Umbilical cord (tissue), 2 donors: Measurements from ENCODE around the gene MIER2. TPM values are rescaled to one million over a fixed set of nuclear protein-coding genes. Genes with fewer than 3 reads are reported as not detected.
"Not testable (repeated sequence)": the region's sequence is repeated elsewhere in the genome, so short reads cannot be mapped to it uniquely, and the experiment has no call there.

ENCODE experiments used
- DNase-seq: peaks from one replicate; pipeline ENCODE4 v3.0.0-alpha.2; 2015; ENCODE audit warnings: low spot score
- total RNA-seq: library from RNA; depleted of rRNA; stranded (reverse); fragments of >200 nt; gene quantifications from one replicate; pipeline ENCODE4 v1.2.3, GENCODE V29; 2014; ENCODE audit warnings: low replicate concordance; ENCODE audit not compliant: insufficient read depth

MIER2 gene, protein sequence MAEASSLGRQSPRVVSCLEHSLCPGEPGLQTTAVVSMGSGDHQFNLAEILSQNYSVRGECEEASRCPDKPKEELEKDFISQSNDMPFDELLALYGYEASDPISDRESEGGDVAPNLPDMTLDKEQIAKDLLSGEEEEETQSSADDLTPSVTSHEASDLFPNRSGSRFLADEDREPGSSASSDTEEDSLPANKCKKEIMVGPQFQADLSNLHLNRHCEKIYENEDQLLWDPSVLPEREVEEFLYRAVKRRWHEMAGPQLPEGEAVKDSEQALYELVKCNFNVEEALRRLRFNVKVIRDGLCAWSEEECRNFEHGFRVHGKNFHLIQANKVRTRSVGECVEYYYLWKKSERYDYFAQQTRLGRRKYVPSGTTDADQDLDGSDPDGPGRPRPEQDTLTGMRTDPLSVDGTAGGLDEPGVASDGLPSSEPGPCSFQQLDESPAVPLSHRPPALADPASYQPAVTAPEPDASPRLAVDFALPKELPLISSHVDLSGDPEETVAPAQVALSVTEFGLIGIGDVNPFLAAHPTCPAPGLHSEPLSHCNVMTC
- total RNA-seq, result 3.4 TPM

- peak; percentile 76 for DNase-seq
These were observed at the start of gene MIER2 for GRCh38 chr19:344625-345319. TSS of gene MIER2 (minus strand) at chr19:344796. CDS start at chr19:344782, 14 bp downstream.

DNA sequence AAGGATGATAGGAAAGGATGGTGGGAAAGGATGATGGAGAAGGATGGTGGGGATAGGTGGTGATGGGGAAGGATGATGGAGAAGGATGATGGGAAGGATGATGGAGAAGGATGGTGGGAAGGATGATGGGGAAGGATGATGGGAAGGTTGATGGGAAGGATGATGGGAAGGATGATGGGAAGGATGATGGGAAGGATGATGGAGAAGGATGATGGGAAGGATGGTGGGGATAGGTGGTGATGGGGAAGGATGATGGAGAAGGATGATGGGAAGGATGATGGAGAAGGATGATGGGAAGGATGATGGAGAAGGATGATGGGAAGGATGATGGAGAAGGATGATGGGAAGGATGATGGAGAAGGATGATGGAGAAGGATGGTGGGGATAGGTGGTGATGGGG, 49.0 kb upstream of the MIER2 start:
- not testable (repeated sequence) for DNase-seq

- no peak for DNase-seq
These were observed 47.9 kb upstream of the MIER2 start for GRCh38 chr19:392375-392970.

DNA sequence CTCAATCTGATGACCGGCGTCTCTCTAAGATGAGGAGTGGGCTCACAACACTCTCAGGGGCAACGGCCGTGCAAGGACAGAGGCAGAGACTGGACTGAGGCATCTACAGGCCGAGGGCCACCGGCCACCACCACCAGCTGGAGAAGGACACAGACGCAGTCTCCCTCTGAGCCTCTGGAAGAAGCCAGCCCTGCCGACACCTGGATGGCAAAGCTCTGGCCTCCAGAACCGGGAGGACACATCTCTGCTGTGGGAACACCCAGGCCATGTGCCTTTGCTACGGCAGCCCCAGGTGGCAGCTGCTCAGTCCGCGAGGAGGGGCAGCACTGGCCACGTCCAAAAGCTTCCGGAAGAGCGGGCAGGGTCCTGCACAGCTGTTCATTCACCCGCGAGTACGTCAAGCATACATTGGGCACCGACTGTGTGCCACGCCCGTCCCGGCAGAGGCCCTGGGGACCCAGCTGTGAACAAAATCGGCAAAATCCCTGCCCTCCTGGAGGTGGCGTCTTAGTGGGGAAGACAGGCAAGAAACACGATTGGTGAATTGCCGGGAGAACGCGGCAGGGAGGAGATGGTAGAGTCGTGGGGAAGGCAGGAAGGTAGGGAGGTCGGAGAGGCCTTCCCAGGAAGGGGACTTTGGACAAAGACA, 47.3 kb upstream of the MIER2 start:
- no peak for DNase-seq

DNA sequence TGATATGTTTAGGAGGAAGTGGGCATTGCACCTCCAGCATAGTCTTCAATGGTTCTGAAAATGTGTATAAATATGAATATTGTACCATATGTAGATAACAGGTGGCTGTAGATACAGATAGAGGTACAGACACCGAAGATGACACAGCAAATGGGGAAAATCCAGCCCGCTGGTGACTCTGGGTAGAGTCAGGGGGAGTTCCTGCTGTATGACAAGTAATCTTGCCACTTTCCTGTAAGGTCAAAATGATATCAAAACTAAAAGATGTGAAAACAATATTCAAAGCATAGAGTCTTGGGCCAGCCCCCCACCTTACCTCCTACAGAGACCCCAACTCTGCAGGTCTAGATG, 46.6 kb upstream of the MIER2 start:
- no peak for DNase-seq

- DNase-seq, result no peak
These were observed 46.0 kb upstream of the MIER2 start for GRCh38 chr19:390386-391206.

DNA sequence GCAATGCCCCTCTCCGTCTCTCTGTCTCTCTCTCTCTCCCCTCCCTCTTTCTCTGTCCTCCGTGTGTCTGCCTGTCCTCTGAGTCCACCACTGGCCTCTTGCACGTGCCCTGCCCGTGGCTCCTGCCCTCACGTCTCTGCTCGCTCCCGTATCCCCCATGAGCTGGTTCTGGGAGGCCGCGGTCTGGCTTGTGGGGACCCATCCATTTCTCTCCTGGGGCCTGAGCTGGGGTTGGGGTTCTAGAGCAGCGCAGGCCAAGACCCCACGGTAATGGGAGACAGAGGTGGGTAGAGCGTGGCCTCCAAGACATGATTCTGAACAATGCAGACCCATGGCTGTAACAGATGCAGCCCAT, 45.3 kb upstream of the MIER2 start:
- no peak for DNase-seq

GRCh38 chr19:389255-389934, 44.8 kb upstream of the MIER2 start:
- no peak for DNase-seq

DNA sequence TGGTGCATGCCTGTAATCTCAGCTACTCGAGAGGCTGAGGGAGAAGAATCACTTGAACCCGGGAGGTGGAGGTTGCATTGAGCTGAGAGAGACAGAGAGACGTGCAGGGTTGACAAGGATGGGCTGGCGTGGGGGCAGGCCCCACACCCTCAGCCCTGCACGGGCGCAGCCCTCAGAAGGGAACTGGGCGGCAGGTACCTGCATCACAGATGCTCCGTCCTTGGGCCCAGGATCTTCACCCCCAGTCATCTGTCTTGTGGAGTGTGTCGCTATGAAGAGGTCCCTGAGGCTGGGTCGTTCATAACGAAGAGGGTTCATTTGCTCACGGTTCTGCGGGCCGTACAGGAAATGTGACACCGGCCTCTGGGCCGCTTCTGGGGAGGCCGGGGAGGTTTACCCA, 44.1 kb upstream of the MIER2 start:
- no peak for DNase-seq

DNA sequence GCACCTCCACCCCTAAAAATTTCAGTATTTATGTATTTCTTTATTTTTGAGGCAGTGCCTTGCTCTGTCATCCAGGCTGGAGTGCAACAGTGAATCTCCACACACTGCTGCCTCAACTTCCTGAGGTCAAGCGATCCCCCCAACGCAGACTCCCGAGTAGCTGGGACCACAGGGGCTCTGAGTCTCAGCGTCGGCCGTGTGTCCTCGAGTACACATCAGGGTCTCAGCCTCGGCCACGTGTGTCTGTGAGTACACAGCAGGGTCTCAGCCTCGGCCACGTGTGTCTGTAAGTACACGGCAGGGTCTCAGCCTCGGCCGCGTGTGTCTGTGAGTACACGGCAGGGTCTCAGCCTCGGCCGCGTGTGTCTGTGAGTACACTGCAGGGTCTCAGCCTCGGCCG, 43.2 kb upstream of the MIER2 start:
- DNase-seq, result no peak

DNA sequence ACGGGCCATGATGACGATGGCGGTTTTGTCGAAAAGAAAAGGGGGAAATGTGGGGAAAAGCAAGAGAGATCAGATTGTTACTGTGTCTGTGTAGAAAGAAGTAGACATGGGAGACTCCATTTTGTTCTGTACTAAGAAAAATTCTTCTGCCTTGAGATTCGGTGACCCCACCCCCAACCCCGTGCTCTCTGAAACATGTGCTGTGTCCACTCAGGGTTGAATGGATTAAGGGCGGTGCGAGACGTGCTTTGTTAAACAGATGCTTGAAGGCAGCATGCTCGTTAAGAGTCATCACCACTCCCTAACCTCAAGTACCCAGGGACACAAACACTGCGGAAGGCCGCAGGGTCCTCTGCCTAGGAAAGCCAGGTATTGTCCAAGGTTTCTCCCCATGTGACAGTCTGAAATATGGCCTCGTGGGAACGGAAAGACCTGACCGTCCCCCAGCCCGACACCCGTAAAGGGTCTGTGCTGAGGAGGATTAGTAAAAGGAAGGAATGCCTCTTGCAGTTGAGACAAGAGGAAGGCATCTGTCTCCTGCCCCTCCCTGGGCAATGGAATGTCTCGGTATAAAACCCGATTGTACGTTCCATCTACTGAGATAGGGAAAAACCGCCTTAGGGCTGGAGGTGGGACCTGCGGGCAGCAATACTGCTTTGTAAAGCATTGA, 42.2 kb upstream of the MIER2 start:
- DNase-seq, result not testable (repeated sequence)

- not testable (repeated sequence) for DNase-seq
These were observed 41.6 kb upstream of the MIER2 start for GRCh38 chr19:386189-386588.

GRCh38 chr19:384799-385169, 40.2 kb upstream of the MIER2 start:
- DNase-seq, result no peak

- DNase-seq, result no peak
These were observed 39.6 kb upstream of the MIER2 start for GRCh38 chr19:383922-384798.

- DNase-seq, result no peak
These were observed 38.4 kb upstream of the MIER2 start for GRCh38 chr19:383040-383439.

- not testable (repeated sequence) for DNase-seq
These were observed 38.0 kb upstream of the MIER2 start for GRCh38 chr19:382578-382977.

DNA sequence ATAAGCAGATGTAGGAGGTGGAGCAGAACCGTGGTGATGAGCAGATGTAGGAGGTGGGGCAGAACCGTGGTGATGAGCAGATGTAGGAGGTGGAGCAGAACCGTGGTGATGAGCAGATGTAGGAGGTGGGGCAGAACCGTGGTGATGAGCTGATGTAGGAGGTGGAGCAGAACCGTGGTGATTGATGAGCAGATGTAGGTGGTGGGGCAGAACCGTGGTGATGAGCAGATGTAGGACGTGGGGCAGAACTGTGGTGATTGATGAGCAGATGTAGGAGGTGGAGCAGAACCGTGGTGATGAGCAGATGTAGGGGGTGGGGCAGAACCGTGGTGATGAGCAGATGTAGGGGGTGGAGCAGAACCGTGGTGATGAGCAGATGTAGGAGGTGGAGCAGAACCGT, 37.3 kb upstream of the MIER2 start:
- not testable (repeated sequence) for DNase-seq

- DNase-seq, result not testable (repeated sequence)
These were observed 36.1 kb upstream of the MIER2 start for GRCh38 chr19:380618-381219.

- DNase-seq, result no peak
These were observed 35.2 kb upstream of the MIER2 start for GRCh38 chr19:379796-380195.
